PFSK-1 (cell line): Measurements from ENCODE around the gene CCDC177.

ENCODE experiments used
- FOXP2 ChIP-seq: optimal IDR thresholded peaks from 2 replicates; pipeline ENCODE3; 2011; ENCODE audit warnings: borderline replicate concordance, control low read depth, inconsistent platforms; ENCODE audit not compliant: insufficient read depth; ENCODE audit errors: extremely low read length, extremely low read depth
- POLR2AphosphoS5 ChIP-seq: IDR thresholded peaks from 2 replicates; pipeline ENCODE4 v1.6.1; 2012; ENCODE audit warnings: low read depth, mild to moderate bottlenecking, control low read depth, low read length, moderate library complexity
- REST ChIP-seq, 2 experiments: IDR thresholded peaks; 2 replicates each; pipeline versions ENCODE4 v1.6.1 to v1.8.0; 2011 to 2012; ENCODE audit warnings: low read depth in 2 of 2, low read length in 2 of 2, control low read depth in 1 of 2, inconsistent platforms in 1 of 2, mild to moderate bottlenecking in 1 of 2, moderate library complexity in 1 of 2; ENCODE audit not compliant: insufficient read depth in 1 of 2
- SIN3A ChIP-seq: IDR thresholded peaks from 2 replicates; pipeline ENCODE4 v1.6.1; 2012; ENCODE audit warnings: mild to moderate bottlenecking, low read length, moderate library complexity, borderline replicate concordance; ENCODE audit not compliant: insufficient read depth
- TAF1 ChIP-seq: IDR thresholded peaks from 2 replicates; pipeline ENCODE4 v1.6.1; 2012; ENCODE audit warnings: low read length, control low read depth, borderline replicate concordance; ENCODE audit not compliant: insufficient read depth

The CCDC177 gene

GRCh38 chr14:69535230-69535848, 39.3 kb downstream of the CCDC177 start:
- TF ChIP-seq FOXP2 (no peak), TAF1 (no peak), SIN3A (no peak)

GRCh38 chr14:69532561-69533340, 41.9 kb downstream of the CCDC177 start:
- TF ChIP-seq TAF1 (no peak), FOXP2 (no peak), REST (IDR thresholded peaks at IDR 0.05; ENCODE audit: insufficient read depth in 1 of 2, low read depth in 2 of 2, low read length in 2 of 2) (no peak), POLR2AphosphoS5 (no peak), SIN3A (no peak)

GRCh38 chr14:69531135-69531534, 43.5 kb downstream of the CCDC177 start:
- TF ChIP-seq FOXP2, result no peak
- no peak for TF ChIP-seq TAF1
- TF ChIP-seq REST (IDR thresholded peaks at IDR 0.05; ENCODE audit: insufficient read depth in 1 of 2, low read depth in 2 of 2, low read length in 2 of 2), result no peak
- TF ChIP-seq POLR2AphosphoS5, result no peak
- no peak for TF ChIP-seq SIN3A

GRCh38 chr14:69530095-69530494, 44.6 kb downstream of the CCDC177 start:
- TF ChIP-seq TAF1 (no peak), REST (IDR thresholded peaks at IDR 0.05; ENCODE audit: insufficient read depth in 1 of 2, low read depth in 2 of 2, low read length in 2 of 2) (no peak), SIN3A (no peak), POLR2AphosphoS5 (no peak), FOXP2 (no peak)

GRCh38 chr14:69529563-69529962, 45.1 kb downstream of the CCDC177 start:
- TF ChIP-seq FOXP2 (no peak), POLR2AphosphoS5 (no peak), SIN3A (no peak), REST (IDR thresholded peaks at IDR 0.05; ENCODE audit: insufficient read depth in 1 of 2, low read depth in 2 of 2, low read length in 2 of 2) (no peak), TAF1 (no peak)
